Epithelial cell of prostate (primary cell): ENCODE data around the gene STAC2.
A peak's percentile ranks its signal among the peaks of the same experiment; 100 is the strongest.

Experiments
- DNase-seq: peaks from one replicate; pipeline ENCODE4 v3.0.0-alpha.2; 2011; ENCODE audit warnings: low read depth, low spot score
- H3K27ac ChIP-seq: fragments of 450-650 bp; 2 replicates; pipeline ENCODE4 v1.5.1; 2017; ENCODE audit warnings: mild to moderate bottlenecking

Gene STAC2

DNA sequence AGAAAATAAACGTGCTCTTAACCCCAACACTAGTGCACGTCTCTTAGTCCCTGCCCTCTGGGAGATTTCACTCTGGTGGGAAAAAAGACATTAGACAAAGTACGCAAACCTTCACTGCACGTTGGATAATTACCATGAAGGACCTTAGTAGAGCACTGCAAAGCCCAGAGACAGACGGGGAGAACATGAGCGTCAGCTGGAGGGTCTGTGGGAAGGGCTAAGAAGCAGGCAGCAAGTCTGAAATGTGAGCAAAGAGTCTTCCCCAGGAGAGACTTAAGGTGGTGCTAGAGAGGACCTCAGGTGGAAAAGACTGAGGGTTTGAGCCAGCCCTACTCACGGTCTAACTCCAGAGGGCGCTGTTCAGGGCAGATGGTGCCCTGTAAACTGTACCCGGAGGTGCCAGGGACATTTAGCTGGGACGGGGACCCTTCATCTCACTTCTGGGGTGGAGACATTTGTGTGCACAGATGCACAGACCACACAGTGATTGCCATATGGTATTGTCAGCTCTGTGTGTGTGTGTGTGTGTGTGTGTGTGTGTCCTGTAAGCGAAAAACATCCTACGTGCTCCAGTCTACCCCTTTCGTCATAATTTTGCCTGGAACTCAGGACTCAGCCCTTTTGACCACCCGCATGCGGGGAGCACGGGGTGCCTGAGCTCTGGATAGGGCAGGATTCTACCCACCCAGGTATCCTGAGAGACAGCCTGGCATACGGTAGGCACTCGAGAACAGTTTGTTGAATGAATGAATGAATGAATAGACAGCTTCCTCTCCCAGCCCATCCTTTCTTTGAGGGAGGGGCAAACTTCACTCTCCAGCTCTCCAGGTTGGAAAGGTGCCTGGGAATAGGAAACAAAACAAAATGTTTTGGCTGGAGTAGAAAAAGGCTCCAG, 10.1 kb upstream of the STAC2 start:
- peak; percentile 26 for DNase-seq
- H3K27ac ChIP-seq = no peak overlapping the region

DNA sequence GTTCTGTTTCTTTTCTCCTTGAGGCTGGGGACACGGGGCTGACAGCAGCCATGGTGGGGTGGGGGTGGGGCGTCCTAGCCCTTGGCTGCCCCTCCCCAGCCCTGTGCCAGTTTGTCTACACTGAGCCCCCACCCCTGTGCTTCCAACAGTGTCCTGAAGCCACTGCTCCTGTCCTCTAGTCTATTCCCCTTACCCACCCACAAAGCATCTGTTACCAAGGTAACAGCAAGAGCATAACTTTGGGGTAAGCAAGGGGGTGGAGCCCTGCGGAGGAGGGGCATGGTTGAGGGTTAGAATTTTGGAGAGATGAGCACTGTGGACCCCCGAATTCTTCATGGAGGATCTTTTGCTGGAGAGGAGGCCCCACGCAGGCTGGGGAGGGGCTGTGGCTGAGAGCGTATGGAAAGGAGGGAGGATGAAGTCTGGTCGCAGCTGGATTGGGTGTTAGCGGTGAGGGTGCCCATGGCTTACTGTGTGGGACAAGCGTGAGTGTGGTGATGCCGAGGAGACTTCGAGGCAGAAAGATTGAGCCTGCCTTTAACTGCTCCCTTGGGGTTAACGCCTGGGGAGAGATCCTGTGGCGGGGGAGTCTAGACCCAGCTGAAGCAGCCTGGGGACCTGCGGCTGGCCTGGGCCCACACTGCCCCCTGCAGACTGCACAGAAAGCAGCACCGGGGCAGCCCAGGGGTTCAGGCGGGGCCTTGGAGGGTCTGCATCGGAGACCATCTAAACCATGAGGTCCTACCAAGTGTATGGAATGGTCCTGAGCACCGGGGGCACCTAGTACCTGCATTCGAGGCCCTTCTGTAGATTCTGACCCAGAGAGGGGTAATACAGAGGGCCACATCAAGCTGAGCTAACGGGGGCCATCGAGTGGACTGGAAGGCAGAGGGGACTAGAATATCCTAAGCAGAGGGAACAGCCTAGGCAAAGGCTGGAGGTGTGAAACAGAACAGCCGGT, 6.1 kb upstream of the STAC2 start:
- DNase-seq = no peak
- no peak overlapping the region for H3K27ac ChIP-seq

DNA sequence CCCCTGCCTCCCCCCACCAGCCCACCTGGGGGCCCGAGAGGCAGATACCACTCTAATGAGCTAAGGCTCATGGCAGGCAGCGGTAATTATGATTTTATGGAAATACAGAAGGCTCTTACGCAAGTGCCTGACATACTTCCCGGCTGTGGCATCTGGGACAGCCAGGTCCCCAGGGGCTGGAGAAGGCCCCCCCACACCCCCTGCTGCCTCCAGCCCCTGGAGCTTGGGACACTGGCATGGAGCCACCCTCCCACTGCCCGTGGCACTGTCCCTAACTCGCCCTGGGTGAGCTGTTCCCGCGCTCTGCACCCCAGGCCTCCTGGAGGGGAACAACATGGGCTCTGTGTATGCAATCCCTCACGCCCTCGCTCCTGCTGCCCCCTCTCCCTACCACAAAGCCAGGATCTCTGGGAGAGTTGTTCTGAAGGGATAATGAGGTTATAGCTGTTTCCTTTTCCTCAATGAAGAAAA, 5.4 kb upstream of the STAC2 start:
- no peak overlapping the region for H3K27ac ChIP-seq
- no peak for DNase-seq

DNA sequence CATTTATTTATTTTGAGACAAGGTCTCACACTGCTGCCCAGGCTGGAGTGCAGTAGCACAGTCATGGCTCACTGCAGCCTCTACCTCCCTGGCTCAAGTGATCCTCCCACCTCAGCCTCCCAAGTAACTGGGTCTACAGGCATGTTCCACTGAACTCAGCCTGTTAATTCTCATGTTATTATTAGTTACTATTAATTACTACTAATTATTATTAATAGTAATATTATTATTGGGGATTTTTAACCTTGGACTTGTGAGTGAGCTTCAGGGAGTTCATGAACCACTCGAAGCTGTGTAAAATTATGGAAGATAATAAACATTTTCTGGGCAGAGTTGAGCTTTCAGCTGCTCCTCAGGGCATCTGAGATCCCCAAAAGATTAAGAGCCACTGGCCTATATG, 4.6 kb upstream of the STAC2 start:
- H3K27ac ChIP-seq = no peak overlapping the region
- DNase-seq = no peak

DNA sequence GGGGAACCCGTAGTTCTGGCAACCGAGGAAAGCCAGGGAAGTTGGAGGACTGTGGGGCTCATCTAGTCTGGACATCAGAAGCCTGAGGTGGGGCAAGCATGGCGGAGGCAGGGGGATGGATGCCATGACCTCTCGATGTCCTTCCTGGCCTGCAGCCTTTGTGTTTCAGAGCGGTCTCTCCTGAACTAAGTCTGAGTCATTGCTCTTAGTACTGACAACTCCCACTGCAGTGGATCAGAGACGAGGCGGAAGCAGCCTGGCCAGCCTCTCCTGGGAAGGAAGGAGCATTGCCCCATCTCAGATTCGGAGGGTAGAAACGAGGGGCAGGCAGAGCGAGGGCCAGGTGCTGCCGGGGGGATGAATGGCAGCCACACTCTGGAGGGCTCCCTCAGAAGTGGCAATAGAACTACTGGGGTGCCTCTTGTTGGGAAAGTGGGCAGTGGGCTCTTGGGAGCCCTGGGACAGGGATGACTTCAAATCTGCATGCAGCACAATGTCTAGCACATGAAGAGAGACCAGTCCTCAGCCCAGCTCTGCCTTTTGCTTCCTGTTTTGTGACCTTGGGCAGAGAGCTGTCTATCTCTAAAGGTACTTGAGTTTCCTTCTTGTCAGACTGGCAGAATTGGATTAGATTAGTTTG, 3.6 kb upstream of the STAC2 start:
- H3K27ac ChIP-seq = no peak overlapping the region
- no peak for DNase-seq

DNA sequence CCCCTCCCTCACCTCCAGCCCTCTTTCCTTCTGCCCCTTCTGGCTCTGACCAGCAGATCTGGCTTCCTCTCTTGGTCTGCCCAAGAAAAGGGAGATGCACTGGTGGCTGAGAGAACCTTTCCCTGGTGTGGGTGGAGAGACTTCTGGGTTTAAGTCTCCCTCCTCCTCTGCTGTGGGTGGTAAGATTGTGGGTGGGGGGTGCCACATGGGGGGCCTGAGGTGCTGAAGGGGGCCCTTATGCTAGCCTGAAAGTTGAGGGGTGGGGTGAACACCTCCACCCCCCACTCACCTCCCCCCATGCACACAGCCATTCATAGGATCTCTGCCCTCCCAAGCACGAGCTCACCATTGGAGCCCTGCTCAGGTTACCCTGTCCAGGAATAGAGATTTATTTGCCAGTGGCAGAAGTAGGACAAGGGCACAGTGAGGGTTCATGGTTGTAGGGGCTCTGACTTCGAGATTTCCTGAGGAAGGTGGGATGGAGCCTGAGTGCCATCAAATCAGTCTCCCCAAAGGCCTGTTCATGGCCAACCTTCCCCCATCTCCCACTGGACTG, 1.7 kb upstream of the STAC2 start:
- H3K27ac ChIP-seq = no peak overlapping the region
- no peak for DNase-seq

DNA sequence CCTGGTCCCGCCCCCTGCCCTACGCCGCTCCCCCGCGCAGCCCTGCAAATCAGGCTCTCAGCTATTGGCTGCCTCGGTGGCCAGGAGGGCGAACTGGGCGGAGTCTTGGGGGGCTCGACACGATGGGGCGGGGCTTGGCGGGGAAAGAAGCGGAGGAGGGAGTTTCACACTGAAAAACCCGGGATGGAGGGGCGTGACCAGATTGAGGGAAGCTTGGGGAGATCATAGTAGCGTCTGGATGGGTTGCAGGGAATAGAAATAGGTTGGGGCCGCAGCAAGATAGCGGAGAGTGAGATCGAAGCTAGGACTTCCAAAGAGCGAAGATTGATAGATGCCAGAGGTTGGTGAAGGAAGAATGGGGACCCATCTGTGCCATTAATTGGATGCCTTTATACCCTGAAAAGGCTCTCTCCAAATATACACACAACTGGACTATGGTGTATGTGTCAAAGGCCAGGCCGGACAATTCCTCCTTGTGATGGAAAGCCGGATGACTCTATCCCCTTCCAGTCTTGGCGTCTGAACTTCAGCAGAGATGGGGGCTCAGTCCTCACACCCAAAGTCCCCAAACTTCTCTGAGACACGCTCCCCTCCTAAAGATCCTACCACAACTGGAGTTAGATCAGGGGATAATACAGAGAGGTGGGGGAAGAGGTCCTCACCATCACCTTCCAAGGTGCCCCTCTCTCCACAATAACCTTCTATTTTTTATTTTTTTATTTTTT, 376 bp upstream of the STAC2 start:
- DNase-seq = no peak
- no peak overlapping the region for H3K27ac ChIP-seq

DNA sequence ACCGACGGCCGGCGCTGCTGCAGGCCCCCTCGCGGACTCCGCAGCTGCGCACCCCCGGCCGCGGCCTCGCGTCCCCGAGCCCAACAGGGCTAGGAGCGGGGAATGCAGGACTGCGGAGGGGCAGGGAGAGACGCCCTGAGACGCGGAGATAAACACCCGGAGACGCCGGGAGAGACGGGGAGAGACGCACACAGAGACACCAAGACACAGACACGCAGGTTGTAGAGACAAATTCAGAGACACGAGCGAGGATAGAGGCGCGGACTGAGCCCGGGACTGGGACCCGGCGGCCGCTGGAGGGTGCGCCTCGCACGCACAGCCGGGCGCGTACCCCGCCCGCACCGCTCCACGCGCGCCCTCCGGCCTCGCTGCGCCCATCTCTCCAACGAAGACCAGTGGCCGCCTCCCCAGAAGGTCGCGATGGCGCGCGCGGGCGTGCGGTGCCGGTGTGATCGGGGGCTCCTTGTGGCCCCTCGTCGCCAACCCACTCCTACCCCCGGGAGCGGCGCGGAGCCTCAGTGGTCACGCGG, 902 bp downstream of the STAC2 start:
- DNase-seq = no peak
- no peak overlapping the region for H3K27ac ChIP-seq

DNA sequence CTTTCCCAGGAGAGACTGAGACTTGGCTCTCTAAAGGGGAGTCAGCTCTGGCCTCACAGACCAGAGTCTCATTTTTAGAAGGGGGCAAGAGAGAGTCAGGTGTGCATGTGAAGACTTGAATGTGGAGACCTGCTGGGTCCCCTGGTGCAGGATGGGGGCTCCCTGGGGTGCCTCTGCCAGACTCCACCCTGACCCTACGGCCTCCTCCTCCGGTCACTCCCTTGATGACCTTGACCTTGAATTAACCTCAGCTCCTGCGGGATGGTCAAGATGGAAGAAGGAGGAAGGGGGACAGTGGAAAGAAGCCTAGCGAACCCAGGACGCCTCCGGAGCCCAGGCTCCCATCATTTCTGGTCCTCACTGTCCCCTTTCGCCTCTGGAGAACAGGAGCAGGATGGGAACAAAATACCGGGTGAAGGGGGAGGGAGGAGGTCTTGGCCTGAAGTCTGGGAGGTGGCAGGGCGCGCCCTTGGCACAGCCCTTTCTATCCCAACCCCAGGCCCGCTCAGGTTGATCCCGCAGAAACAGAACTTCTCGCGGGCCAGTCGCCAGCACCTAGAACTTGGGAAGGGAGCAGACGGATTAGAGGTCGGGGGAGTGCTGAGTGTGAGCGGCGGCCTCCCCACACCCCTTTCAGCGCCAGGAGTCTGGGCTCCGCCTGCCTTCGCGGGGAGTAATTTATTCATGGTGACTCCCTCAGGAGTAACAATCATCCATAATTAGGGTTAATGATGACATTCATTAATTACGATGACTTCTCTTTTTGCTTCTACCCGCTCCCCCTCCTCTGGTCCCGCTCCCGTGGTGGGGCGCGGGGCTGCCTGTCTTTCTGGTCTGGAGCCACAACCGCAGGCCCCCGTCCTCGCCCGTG, 1.6 kb downstream of the STAC2 start:
- H3K27ac ChIP-seq = no peak overlapping the region
- DNase-seq = no peak

DNA sequence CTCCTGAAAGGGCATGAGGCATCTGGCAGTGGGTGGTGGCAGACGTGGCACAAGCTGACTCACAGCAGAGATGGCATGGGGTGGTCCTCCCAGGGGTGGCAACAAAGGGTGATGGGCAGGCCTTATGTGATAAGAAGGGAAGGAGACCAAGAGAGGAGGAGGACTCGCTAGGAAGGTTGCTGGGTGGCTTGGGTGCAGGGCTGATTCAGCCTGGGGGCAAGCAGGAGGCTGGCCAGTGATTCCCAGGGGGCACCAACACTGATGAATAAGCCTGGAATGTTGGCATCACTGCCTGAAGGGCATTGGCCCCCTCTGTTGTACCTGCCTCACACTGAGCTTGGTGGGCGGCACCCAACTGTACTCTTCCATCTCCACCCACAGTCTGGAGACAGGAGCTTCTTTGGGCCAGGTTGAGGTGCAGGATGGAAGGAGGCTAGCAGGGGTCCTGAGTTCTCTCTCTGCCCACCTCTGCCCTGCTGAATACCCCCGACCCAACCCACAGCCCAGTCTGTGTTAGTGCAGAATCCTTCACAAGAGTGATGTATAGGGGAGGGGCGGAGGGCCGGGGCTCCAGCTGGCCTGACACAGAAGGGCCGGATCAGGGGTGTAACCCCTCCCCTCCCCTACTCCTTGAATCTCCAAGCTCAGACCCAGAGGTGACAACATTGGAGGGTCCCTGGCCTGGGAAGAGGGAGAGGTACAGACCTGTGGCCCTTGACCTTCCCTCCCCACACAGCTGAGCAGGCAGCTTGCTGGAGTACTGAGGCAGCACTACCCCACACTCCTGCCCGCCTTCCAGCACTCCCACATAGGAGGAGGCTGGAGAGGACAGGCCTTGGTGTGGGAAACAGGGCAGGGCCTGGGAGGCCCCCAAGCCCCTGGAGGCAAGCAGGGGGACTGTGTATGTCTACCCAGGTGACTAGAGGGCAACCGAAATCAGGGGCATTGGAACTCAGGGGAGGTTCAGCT, 2.6 kb downstream of the STAC2 start:
- DNase-seq = no peak
- H3K27ac ChIP-seq = no peak overlapping the region

DNA sequence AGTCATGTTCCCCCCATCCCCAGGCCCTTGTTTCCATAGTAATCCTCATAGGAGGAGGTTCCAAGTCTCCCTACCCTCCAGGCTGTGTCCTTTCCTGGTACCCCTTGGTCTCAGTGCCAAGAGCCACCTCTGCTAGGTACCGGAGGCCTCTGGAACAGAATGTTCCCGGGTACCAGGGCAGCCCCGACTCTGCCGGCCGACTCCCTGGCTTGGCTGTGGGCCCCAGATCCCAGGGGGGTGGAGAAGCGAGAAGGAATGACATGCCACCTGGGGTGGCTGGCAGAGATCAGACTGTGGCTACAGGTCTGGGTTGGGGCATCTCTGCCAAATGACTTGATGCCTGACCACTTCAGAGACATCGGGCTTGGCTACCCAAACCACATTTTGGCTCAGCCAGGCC, 3.6 kb downstream of the STAC2 start:
- DNase-seq = no peak
- no peak overlapping the region for H3K27ac ChIP-seq

DNA sequence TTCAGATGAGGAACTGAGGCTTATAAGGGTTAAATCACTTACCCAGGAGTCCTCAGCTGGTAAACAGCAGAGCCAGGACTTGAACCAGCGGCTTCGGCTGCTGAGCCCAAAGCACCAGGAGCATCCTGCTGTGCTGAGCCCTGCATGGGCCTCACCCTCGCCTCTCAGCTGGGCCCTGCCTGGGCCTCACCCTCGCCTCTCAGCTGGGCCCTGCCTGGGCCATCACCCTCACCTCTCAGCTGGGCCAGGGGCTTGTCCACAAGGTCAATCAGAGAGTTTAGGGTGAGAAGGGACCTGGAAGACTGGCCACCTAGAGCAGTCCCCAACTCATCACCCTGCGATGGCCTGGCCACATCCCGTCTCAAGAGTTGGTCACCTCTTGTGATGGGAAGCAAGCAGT, 4.2 kb downstream of the STAC2 start:
- DNase-seq = no peak
- H3K27ac ChIP-seq = no peak overlapping the region

DNA sequence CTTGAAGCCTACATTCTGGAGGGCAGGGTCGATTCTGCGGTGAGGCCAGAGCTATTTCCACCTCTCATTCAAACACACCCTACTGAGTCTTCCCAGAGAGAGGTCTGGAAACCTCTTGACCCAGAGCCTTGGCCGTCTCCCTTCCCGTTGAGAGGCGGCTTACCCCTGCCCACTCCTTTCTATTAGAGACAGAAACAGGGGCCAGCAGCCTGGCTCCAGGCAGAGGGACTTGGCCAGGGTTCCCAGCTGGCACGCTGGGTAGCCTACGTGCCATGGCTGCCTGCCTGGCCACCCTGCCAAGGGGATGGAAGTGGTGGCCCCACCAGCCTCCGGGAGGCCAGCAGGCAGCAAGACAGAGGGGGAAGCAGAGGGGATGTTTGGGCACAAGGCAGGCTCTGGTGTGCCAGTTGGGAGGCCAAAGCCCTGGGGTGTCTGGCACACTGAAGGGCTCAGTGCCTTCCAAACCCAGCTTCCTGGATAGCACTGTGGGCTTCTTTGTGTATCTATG, 6.0 kb downstream of the STAC2 start:
- no peak overlapping the region for H3K27ac ChIP-seq
- DNase-seq = no peak

DNA sequence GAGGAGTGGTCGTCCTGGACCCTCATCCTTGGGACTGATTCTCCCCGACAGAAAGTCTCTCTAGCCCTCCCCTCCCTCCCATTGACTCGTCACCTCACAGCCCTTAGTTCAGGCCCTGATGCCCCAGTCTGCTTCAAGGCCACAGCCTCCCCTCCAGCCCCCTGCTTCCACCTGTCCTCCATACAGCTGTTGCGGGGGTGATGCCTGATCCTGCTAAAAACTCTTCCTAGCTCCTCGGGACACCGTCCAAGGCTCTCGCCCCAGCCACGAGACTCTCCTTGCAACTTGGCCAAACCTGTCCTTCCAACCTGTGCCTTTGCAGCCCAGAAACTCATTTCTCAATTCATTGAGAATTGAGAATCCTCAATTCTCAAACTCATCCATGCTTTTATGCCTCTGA, 6.8 kb downstream of the STAC2 start:
- no peak overlapping the region for H3K27ac ChIP-seq
- no peak for DNase-seq

DNA sequence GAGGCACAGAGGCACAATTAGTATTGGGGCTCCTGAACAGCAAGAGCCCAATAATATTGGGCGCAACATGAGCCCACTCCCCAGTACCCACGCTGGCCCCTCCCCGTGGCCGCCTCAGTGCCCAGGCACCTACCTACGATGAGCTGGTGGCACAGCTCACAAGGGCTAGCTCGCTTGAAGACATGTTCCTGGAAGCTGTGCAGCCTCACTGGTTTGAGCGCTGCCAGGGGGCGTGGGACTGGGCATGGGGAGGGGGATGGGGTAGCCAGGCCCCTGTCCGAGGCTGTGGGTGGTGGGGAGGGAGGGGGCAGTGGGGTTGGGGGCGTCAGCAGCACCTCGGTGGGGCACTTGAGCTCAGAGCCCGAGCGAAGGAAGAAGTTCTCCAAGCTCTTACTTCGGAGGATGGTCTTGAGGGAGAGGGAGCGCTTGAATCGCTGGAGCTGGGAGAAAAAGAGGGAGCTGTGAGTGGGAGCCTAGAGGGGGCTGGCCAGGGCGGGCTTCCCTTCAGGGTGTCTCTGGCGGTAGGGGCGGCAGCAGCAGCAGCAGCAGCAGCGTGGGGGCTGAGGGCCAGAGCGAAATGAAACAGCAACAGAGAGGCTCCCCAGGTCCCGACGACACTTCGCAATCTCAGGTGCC, 7.9 kb downstream of the STAC2 start:
- no peak overlapping the region for H3K27ac ChIP-seq
- DNase-seq = no peak

DNA sequence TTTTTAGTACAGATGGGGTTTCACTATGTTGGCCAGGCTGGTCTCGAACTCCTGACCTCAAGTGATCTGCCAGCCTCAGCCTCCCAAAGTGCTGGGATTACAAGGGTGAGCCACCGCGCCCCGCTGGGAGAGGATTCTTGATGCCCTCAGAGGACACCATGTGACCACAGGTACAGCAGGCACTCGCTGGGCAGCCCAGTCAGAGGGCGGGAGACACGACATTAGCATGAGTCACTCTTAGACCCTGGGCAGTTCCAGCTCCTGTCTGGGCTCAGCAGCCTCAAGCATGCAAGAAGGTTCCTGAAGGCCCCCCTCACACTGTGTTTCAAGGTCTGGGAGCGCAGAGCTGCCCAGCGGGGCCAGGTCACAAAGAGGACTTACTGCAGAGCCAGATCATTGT, 11.9 kb downstream of the STAC2 start:
- H3K27ac ChIP-seq = no peak overlapping the region
- peak; percentile 16 for DNase-seq
